Measurements from ENCODE around the gene DRG2.

Gene DRG2

GRCh38 chr17:18074566-18075272 is 13.0 kb upstream of the DRG2 start:
- DNase-seq (ENCODE audit: low read depth, low spot score), result no peak

- DNase-seq (ENCODE audit: low read depth, low spot score), result no peak
These were observed 10.8 kb upstream of the DRG2 start for GRCh38 chr17:18076936-18077335.

GRCh38 chr17:18079543-18079942 is 8.2 kb upstream of the DRG2 start:
- DNase-seq (ENCODE audit: low read depth, low spot score), result no peak

- DNase-seq (ENCODE audit: low read depth, low spot score), result no peak
These were observed 3.5 kb upstream of the DRG2 start for GRCh38 chr17:18084256-18084655.

- DNase-seq (ENCODE audit: low read depth, low spot score), result no peak
These were observed 1.9 kb downstream of the DRG2 start for GRCh38 chr17:18089613-18090012.

- DNase-seq (ENCODE audit: low read depth, low spot score), result no peak
These were observed 6.1 kb downstream of the DRG2 start for GRCh38 chr17:18093616-18094408.

GRCh38 chr17:18094409-18094807 is 6.7 kb downstream of the DRG2 start:
- DNase-seq (ENCODE audit: low read depth, low spot score), result no peak

GRCh38 chr17:18099516-18099915 is 11.8 kb downstream of the DRG2 start:
- DNase-seq (ENCODE audit: low read depth, low spot score), result no peak

GRCh38 chr17:18100616-18101015 is 12.9 kb downstream of the DRG2 start:
- DNase-seq (ENCODE audit: low read depth, low spot score), result no peak

- no peak for DNase-seq (ENCODE audit: low read depth, low spot score)
These were observed 14.1 kb downstream of the DRG2 start for GRCh38 chr17:18101828-18102227.

- DNase-seq (ENCODE audit: low read depth, low spot score), result no peak
These were observed 14.9 kb downstream of the DRG2 start for GRCh38 chr17:18102640-18103039.

GRCh38 chr17:18105027-18105426 is 17.3 kb downstream of the DRG2 start:
- DNase-seq (ENCODE audit: low read depth, low spot score), result no peak

GRCh38 chr17:18105595-18105994 is 17.8 kb downstream of the DRG2 start:
- no peak for DNase-seq (ENCODE audit: low read depth, low spot score)

GRCh38 chr17:18106211-18106610 is 18.5 kb downstream of the DRG2 start:
- no peak for DNase-seq (ENCODE audit: low read depth, low spot score)

- no peak for DNase-seq (ENCODE audit: low read depth, low spot score)
These were observed 19.5 kb downstream of the DRG2 start for GRCh38 chr17:18107061-18107790.

- DNase-seq (ENCODE audit: low read depth, low spot score), result no peak
These were observed 20.2 kb downstream of the DRG2 start for GRCh38 chr17:18107971-18108370.

- no peak for DNase-seq (ENCODE audit: low read depth, low spot score)
These were observed 20.9 kb downstream of the DRG2 start, which contains the start of gene MYO15A for GRCh38 chr17:18108401-18109312. MYO15A (plus strand) TSS chr17:18108756; CDS start chr17:18118801, 10,045 bp downstream.

GRCh38 chr17:18109935-18110485 is 22.3 kb downstream of the DRG2 start:
- DNase-seq (ENCODE audit: low read depth, low spot score), result no peak

- DNase-seq (ENCODE audit: low read depth, low spot score), result no peak
These were observed 22.9 kb downstream of the DRG2 start for GRCh38 chr17:18110636-18111145.

GRCh38 chr17:18111330-18111971 is 23.7 kb downstream of the DRG2 start:
- DNase-seq (ENCODE audit: low read depth, low spot score), result no peak

Measured in iPS DF 19.7 (cell line).